Kidney (tissue), 14 donors: ENCODE results near the gene TOR1A. TPM values are rescaled to one million over a fixed set of nuclear protein-coding genes. Genes with fewer than 3 reads are reported as not detected.

Experiments used
- DNase-seq, 5 donors: peaks; one replicate each; pipeline ENCODE4 v3.0.0-alpha.2; 2013 to 2020
- FAIRE-seq: peaks from 2 replicates; lab custom pipeline; 2012; peaks lifted over from hg19 to GRCh38; lab: Jason Lieb, UNC
- H3K27ac ChIP-seq, 2 donors: one replicate each; pipeline ENCODE4 v1.7.0; 2013; ENCODE audit warnings: low read depth in 2 of 2, low read length in 2 of 2, inconsistent platforms in 1 of 2
- H3K27me3 ChIP-seq: one replicate; pipeline ENCODE4 v1.7.1; 2013; ENCODE audit warnings: low read length, inconsistent platforms; ENCODE audit not compliant: control insufficient read depth, insufficient read depth
- H3K36me3 ChIP-seq, 3 donors: one replicate each; pipeline versions ENCODE4 v1.7.0 to v1.7.1; 2013; ENCODE audit warnings: low read length in 3 of 3, control low read depth in 1 of 3, inconsistent platforms in 1 of 3; ENCODE audit not compliant: insufficient read depth in 3 of 3, control insufficient read depth in 2 of 3
- H3K4me1 ChIP-seq, 3 donors: one replicate each; pipeline versions ENCODE4 v1.7.0 to v1.7.1; 2013; ENCODE audit warnings: low read length in 3 of 3, inconsistent platforms in 1 of 3, low read depth in 1 of 3; ENCODE audit not compliant: control insufficient read depth in 2 of 3, insufficient read depth in 2 of 3
- H3K4me3 ChIP-seq, 3 donors: one replicate each; pipeline versions ENCODE4 v1.7.0 to v1.8.1; 2013; ENCODE audit warnings: low read length in 3 of 3, control low read depth in 1 of 3, inconsistent platforms in 1 of 3
- H3K9ac ChIP-seq, 3 donors: one replicate each; pipeline versions ENCODE4 v1.7.0 to v1.7.1; 2013; ENCODE audit warnings: low read length in 3 of 3, control low read depth in 1 of 3, inconsistent platforms in 1 of 3
- H3K9me3 ChIP-seq, 3 donors: one replicate each; pipeline versions ENCODE4 v1.7.0 to v1.7.1; 2013; ENCODE audit warnings: low read length in 3 of 3, control low read depth in 1 of 3, inconsistent platforms in 1 of 3; ENCODE audit not compliant: control insufficient read depth in 2 of 3, insufficient read depth in 1 of 3
- intact Hi-C: fragments of 100-400 bp; cut with DNase I; formaldehyde crosslinking; loops from one replicate; pipeline ENCODE4 v1.11.1; 2022
- polyA plus RNA-seq: library from polyadenylated mRNA; stranded (reverse); fragments of 350-450 nt; fragmentation: Illumina TruSeq; extraction: RNeasy Lipid Tissue Mini Kit (QIAGEN cat#74804); gene quantifications from one replicate; pipeline ENCODE4 v1.2.3, GENCODE V29; 2014; ENCODE audit warnings: low read depth, low replicate concordance; ENCODE audit not compliant: insufficient read depth
- total RNA-seq: library from RNA; stranded (reverse); fragmentation: NEBNext Ultra II Directional; extraction: Animal tissue kit (Norgen Biotek cat#: 25700); gene quantifications from one replicate; pipeline ENCODE4 v1.2.1, GENCODE V29; 2021
- TF ChIP-seq, protein P1 (sequence below): IDR thresholded peaks from 3 replicates; pipeline ENCODE4 v1.5.1; 2012; ENCODE audit warnings: mild to moderate bottlenecking, moderate library complexity, borderline replicate concordance; ENCODE audit not compliant: insufficient read depth; ENCODE audit errors: extremely low read depth
- donor health status: control.
- donor health status: control.
- donor health status: control.
- donor health status: control.
- donor health status: control.
- donor health status: DM: yes; HTN: yes; CAD: no.
- donor health status: Normal renal cell carcinoma (clear cell type).

TOR1A gene
- total and polyA plus RNA-seq, 2 donors from 2014 or later, result 24.6 to 29.2 TPM

DNA sequence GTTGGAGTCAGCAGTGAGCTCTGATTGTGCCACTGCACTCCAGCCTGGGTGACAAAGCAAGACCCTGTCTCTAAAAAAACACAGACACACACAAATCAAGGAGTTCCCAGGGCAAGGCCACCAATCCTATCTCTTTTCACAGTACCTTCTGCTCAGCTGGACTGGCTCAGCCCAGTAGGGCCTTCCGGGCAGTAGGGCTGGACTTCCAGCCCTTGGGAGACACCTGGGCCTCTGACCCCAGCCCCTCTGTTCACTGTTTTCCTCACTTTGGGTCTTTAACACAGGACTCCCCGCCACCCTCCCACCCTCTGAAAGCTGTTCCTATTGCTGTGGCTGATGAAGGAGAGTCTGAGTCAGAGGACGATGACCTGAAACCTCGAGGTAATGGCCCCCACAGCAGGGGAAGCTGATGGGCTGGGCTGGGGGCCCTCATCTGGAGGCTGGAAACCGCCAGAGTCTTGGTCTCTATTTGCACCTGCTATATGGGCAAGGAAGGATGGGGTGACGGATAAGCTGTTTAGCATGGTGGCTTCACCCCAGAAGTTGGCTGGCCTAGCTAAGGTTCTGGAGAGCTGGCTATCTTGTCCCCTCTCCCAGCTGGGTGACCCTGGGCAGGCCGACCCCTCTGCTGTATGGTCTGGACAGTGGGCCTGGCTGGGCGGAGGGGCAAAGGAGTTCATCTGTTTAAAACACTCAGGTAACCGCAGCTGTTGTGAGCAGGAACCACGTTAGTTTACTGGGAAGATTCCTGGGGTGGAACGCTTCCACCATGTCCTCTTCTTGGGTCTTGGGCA is 36.9 kb upstream of the TOR1A start:
- TF ChIP-seq, protein P1, sequence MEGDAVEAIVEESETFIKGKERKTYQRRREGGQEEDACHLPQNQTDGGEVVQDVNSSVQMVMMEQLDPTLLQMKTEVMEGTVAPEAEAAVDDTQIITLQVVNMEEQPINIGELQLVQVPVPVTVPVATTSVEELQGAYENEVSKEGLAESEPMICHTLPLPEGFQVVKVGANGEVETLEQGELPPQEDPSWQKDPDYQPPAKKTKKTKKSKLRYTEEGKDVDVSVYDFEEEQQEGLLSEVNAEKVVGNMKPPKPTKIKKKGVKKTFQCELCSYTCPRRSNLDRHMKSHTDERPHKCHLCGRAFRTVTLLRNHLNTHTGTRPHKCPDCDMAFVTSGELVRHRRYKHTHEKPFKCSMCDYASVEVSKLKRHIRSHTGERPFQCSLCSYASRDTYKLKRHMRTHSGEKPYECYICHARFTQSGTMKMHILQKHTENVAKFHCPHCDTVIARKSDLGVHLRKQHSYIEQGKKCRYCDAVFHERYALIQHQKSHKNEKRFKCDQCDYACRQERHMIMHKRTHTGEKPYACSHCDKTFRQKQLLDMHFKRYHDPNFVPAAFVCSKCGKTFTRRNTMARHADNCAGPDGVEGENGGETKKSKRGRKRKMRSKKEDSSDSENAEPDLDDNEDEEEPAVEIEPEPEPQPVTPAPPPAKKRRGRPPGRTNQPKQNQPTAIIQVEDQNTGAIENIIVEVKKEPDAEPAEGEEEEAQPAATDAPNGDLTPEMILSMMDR, result no peak
- Histone ChIP-seq H3K4me3 (no peak overlapping the region), H3K27me3 (no peaks in the 10 kb centered on the region), H3K36me3 (peaks cover 3 to 47% (median 16%) of the 10 kb centered on the region in 3 donors), H3K9me3 (no peaks in the 10 kb centered on the region), H3K27ac (no peak overlapping the region), H3K4me1 (no peaks in the 10 kb centered on the region), H3K9ac (no peak overlapping the region)
- FAIRE-seq (no peak), DNase-seq (peak in 1 of 5 donors; percentile 57)
- intact Hi-C loops, result no loop called here

DNA sequence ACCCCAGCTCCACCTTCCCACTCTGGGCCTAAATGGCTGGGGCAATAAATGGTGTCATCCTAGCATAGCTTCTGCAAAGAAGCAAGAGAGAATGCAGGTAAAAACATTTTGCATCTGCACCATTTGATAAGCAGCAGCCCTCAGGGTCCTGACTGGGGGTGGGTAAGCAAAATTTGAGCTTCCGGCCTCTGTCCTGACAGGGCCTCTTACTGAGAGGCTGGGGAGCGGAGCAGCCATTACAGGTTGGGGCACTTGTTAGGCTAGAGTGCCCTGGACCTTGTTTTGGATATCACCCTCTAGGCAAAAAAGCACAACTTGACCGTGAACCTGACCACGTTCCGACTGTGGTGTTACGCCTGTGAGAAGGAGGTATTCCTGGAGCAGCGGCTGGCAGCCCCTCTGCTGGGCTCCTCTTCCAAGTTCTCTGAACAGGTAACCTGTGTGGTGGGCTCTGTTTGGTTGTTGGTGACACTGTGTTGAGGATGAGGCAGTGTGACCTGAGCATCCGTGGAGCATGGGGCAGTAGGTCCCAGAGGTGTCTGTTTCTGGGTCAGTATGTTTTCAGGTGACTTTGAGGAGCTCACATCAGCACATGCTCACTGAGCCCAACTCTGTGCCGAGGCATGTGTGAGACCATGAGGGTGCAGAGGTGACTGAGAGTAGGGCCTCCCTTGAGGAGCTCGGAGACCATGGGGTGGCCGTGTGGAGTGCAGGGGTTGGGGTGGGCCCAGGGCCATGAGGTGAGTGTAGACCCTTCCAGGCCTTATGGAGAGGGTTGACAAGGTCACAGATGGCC is 34.4 kb upstream of the TOR1A start:
- Histone ChIP-seq H3K9me3 (no peaks in the 10 kb centered on the region), H3K4me1 (no peaks in the 10 kb centered on the region), H3K4me3 (no peak overlapping the region), H3K27me3 (no peaks in the 10 kb centered on the region), H3K27ac (no peak overlapping the region), H3K9ac (no peak overlapping the region), H3K36me3 (peaks cover 4 to 54% (median 21%) of the 10 kb centered on the region in 3 donors)
- no peak for FAIRE-seq
- intact Hi-C loops, result no loop called here
- TF ChIP-seq, protein P1, result no peak
- peak in 1 of 5 donors; percentile 45 for DNase-seq

DNA sequence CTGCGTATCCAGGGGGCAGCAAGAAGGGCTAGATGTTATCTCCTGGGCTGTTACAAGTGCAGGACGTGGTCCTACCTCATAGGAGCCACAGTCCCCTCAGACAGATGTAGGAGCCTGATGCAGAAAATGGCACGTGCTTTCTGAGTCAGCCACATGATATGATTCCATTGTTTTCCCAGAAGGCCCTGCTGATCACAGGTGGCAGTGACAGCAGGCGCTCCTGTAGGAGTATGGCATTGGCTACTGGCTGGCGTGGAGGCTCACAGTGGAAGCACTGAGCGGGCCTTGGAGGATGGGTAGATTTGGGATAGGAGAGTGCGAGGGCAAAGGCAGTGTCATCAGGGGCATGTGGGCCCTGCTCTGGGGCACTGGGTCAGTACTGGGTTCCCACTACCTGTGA is 33.3 kb upstream of the TOR1A start:
- Histone ChIP-seq H3K9me3 (no peaks in the 10 kb centered on the region), H3K9ac (no peak overlapping the region), H3K4me1 (no peaks in the 10 kb centered on the region), H3K4me3 (no peak overlapping the region), H3K27me3 (no peaks in the 10 kb centered on the region), H3K36me3 (peaks cover 8 to 62% (median 26%) of the 10 kb centered on the region in 3 donors), H3K27ac (no peak overlapping the region)
- peak in 1 of 5 donors; percentile 27 for DNase-seq
- FAIRE-seq, result no peak
- TF ChIP-seq, protein P1, result no peak
- intact Hi-C loops, result no loop called here
